ENCODE data around the gene LHFPL3.
"Not testable (repeated sequence)": the region's sequence is repeated elsewhere in the genome, so short reads cannot be mapped to it uniquely, and the experiment has no call there.

LHFPL3 gene

GRCh38 chr7:104923010-104923421 is 594.6 kb downstream of the LHFPL3 start:
- H3K27ac ChIP-seq, result no peak overlapping the region

GRCh38 chr7:104926189-104926588 is 597.8 kb downstream of the LHFPL3 start:
- not testable (repeated sequence) for H3K27ac ChIP-seq

More at GRCh38 chr7:104923010-104923421, 594.6 kb downstream of the LHFPL3 start:
- TF ChIP-seq CTCF (IDR thresholded peaks at IDR 0.05), result peak; percentile 93
- TF ChIP-seq ZFX (IDR thresholded peaks at IDR 0.05; ENCODE audit: borderline replicate concordance), result no peak

- no peak overlapping the region for H3K27ac ChIP-seq
- no peak for TF ChIP-seq CTCF (IDR thresholded peaks at IDR 0.05)
- no peak for TF ChIP-seq ZFX (IDR thresholded peaks at IDR 0.05; ENCODE audit: borderline replicate concordance)
Observed at GRCh38 chr7:104926601-104927041, 598.2 kb downstream of the LHFPL3 start.

- no peak overlapping the region for H3K27ac ChIP-seq
- TF ChIP-seq CTCF (IDR thresholded peaks at IDR 0.05), result no peak
- no peak for TF ChIP-seq ZFX (IDR thresholded peaks at IDR 0.05; ENCODE audit: borderline replicate concordance)
Observed at GRCh38 chr7:104927055-104927454, 598.7 kb downstream of the LHFPL3 start.

GRCh38 chr7:104928721-104929400 is 600.5 kb downstream of the LHFPL3 start:
- TF ChIP-seq CTCF (IDR thresholded peaks at IDR 0.05) (no peak), ZFX (IDR thresholded peaks at IDR 0.05; ENCODE audit: borderline replicate concordance) (no peak)
- H3K27ac ChIP-seq, result no peak overlapping the region

- no peak overlapping the region for H3K27ac ChIP-seq
- TF ChIP-seq ZFX (IDR thresholded peaks at IDR 0.05; ENCODE audit: borderline replicate concordance) (no peak), CTCF (IDR thresholded peaks at IDR 0.05) (no peak)
Observed at GRCh38 chr7:104929921-104930320, 601.5 kb downstream of the LHFPL3 start.

GRCh38 chr7:104931181-104931781 is 602.9 kb downstream of the LHFPL3 start:
- TF ChIP-seq ZFX (IDR thresholded peaks at IDR 0.05; ENCODE audit: borderline replicate concordance) (no peak), CTCF (IDR thresholded peaks at IDR 0.05) (no peak)
- no peak overlapping the region for H3K27ac ChIP-seq
